HepG2 (cell line): Measurements from ENCODE around the gene ENTPD2. TPM values are rescaled to one million over a fixed set of nuclear protein-coding genes. Genes with fewer than 3 reads are reported as not detected.

Experiments
- ATAC-seq: fragments of 200-7000 bp; cut with Tn5 transposase; 3 replicates; pipeline ENCODE4 v1.9.1; 2020; ENCODE audit warnings: mild to moderate bottlenecking, moderate library complexity
- BruUV-seq: library from RNA; stranded (reverse); fragments of 400-500 nt; replicated peaks from 2 replicates; lab custom pipeline; 2021; lab: Mats Ljungman, UMichigan
- CTCF ChIA-PET: fragments of 300-600 bp; formaldehyde crosslinking; extraction: SDS; loops from one replicate; lab custom pipeline; 2021; ENCODE audit warnings: low total read pairs, inconsistent platforms, low intra/inter-chr PET ratio; lab: Yijun Ruan, JAX
- POLR2A ChIA-PET: fragments of 350-600 bp; sonication (Branson Sonifier 250); formaldehyde crosslinking; loops from one replicate; lab custom pipeline; 2020; ENCODE audit warnings: antibody characterized with exemption, inconsistent platforms; lab: Yijun Ruan, JAX
- DNase-seq: peaks from one replicate; pipeline ENCODE4 v3.0.0-alpha.2; 2015; ENCODE audit warnings: low spot score
- FAIRE-seq: peaks from 3 replicates; lab custom pipeline; 2011; peaks lifted over from hg19 to GRCh38; lab: Jason Lieb, UNC
- H2AFZ ChIP-seq: one replicate; pipeline ENCODE4 v1.6.1; 2011; ENCODE audit warnings: low read length, inconsistent platforms
- H3K27ac ChIP-seq: fragments of 300-600 bp; 3 replicates; pipeline ENCODE4 v1.8.0; 2011; ENCODE audit warnings: mixed run types, mild to moderate bottlenecking, mixed read lengths, low read length, inconsistent platforms; ENCODE audit not compliant: insufficient read depth; ENCODE audit errors: extremely low read length
- H3K27me3 ChIP-seq, 2 experiments: fragments of 200-600 bp in 1 of 2; 2 replicates in 1 of 2; 3 replicates in 1 of 2; pipeline versions ENCODE4 v1.6.0 to v1.8.0; 2011; ENCODE audit warnings: low read length in 2 of 2, mild to moderate bottlenecking in 2 of 2, moderate library complexity in 2 of 2, inconsistent platforms in 1 of 2; ENCODE audit not compliant: insufficient read depth in 2 of 2, control insufficient read depth in 1 of 2
- H3K36me3 ChIP-seq, 2 experiments: fragments of 200-600 bp in 1 of 2; replicated peaks in 1 of 2; 2 replicates in 1 of 2; 3 replicates in 1 of 2; pipeline versions ENCODE4 v1.5.1 to v1.8.0; 2011; ENCODE audit warnings: low read length in 2 of 2, inconsistent platforms in 1 of 2; ENCODE audit not compliant: insufficient read depth in 2 of 2, control insufficient read depth in 1 of 2
- H3K4me1 ChIP-seq: 2 replicates; pipeline ENCODE4 v1.5.1; 2012; ENCODE audit warnings: low read length, inconsistent platforms; ENCODE audit not compliant: insufficient read depth
- H3K4me2 ChIP-seq: 2 replicates; pipeline ENCODE4 v1.6.0; 2011; ENCODE audit warnings: low read depth, low read length, inconsistent platforms
- H3K4me3 ChIP-seq, 3 experiments: fragments of 200-600 bp in 1 of 3; sonication (generic), shearing (Covaris generic) in 1 of 3; replicated peaks in 1 of 3; 2 replicates each; pipeline ENCODE4 v1.5.1; 2011 to 2016; ENCODE audit warnings: low read length in 3 of 3, inconsistent platforms in 2 of 3, low read depth in 2 of 3, mild to moderate bottlenecking in 2 of 3, control low read depth in 1 of 3, mixed read lengths in 1 of 3; ENCODE audit not compliant: insufficient read depth in 1 of 3
- H3K79me2 ChIP-seq: one replicate; pipeline ENCODE4 v1.6.1; 2011; ENCODE audit warnings: low read length, inconsistent platforms; ENCODE audit not compliant: insufficient read depth
- H3K9ac ChIP-seq: 2 replicates; pipeline ENCODE4 v1.6.0; 2011; ENCODE audit warnings: mild to moderate bottlenecking, low read depth, low read length, inconsistent platforms; ENCODE audit not compliant: insufficient read depth
- H3K9me3 ChIP-seq: 2 replicates; pipeline ENCODE4 v1.5.1; 2012; ENCODE audit warnings: mild to moderate bottlenecking, low read length
- H4K20me1 ChIP-seq: 2 replicates; pipeline ENCODE4 v1.6.0; 2011; ENCODE audit warnings: inconsistent platforms, mild to moderate bottlenecking, low read length, moderate library complexity; ENCODE audit not compliant: insufficient read depth
- IRF2 ChIP-seq: IDR thresholded peaks from 2 replicates; pipeline ENCODE4 v1.6.1; 2018; ENCODE audit warnings: missing genetic modification reagents, missing compliant biosample characterization
- KDM5B ChIP-seq: sonication (generic); formaldehyde crosslinking; IDR thresholded peaks from 2 replicates; pipeline ENCODE4 v1.4.0; 2020; ENCODE audit warnings: missing genetic modification reagents, mild to moderate bottlenecking, borderline replicate concordance
- LCORL ChIP-seq, 2 experiments: fragments of 450-650 bp in 1 of 2; sonication (generic) in 1 of 2; formaldehyde crosslinking in 1 of 2; IDR thresholded peaks; 2 replicates each; pipeline versions ENCODE4 v1.5.0 to v1.6.1; 2017 to 2020; ENCODE audit warnings: antibody characterized with exemption in 1 of 2, missing genetic modification reagents in 1 of 2
- MAZ ChIP-seq, 2 experiments: sonication (generic) in 1 of 2; formaldehyde crosslinking in 1 of 2; IDR thresholded peaks; 2 replicates each; pipeline versions ENCODE4 v1.5.0 to v1.6.1; 2012 to 2020; ENCODE audit warnings: low read depth in 2 of 2, mild to moderate bottlenecking in 2 of 2, borderline replicate concordance in 1 of 2, improper control_type of control experiment in 1 of 2, low read length in 1 of 2, missing genetic modification reagents in 1 of 2, moderate library complexity in 1 of 2
- MYC ChIP-seq: sonication (generic); formaldehyde crosslinking; IDR thresholded peaks from 2 replicates; pipeline ENCODE4 v1.9.0; 2021; ENCODE audit warnings: missing genetic modification reagents, borderline replicate concordance
- ZFP1 ChIP-seq: IDR thresholded peaks from 2 replicates; pipeline ENCODE4 v1.6.1; 2016
- ZNF10 ChIP-seq: sonication (generic); formaldehyde crosslinking; IDR thresholded peaks from 2 replicates; pipeline ENCODE4 v1.4.0; 2020; ENCODE audit warnings: mild to moderate bottlenecking, low read depth, missing genetic modification reagents, borderline replicate concordance
- ZNF225 ChIP-seq: sonication (generic); formaldehyde crosslinking; IDR thresholded peaks from 2 replicates; pipeline ENCODE4 v1.4.0; 2020; ENCODE audit warnings: mild to moderate bottlenecking, missing genetic modification reagents
- WGBS: methylation state at CpG from one replicate; pipeline ENCODE4 v1.1.6; 2017; ENCODE audit warnings: low lambda C conversion rate; 5-methylcytosine and 5-hydroxymethylcytosine counted together
- in situ Hi-C: cut with HindIII; loops from 2 replicates; pipeline ENCODE4 v1.10.0; 2017; ENCODE audit warnings: low pct_unique_long_range_greater_than_20kb; ENCODE audit not compliant: extremely low pct_ligation_motif_present
- intact Hi-C: fragments of 100-400 bp; cut with micrococcal nuclease; formaldehyde crosslinking; loops from one replicate; pipeline ENCODE4 v1.10.0; 2022; ENCODE audit not compliant: unreplicated experiment
- polyA plus RNA-seq, 8 experiments: library from polyadenylated mRNA; depleted of rRNA in 3 of 8; stranded (reverse) in 7 of 8; unstranded in 1 of 8; fragments of >200 nt; fragmentation: Illumina TruSeq in 4 of 8; extraction: Trizol in 4 of 8; gene quantifications; 2 replicates each; pipeline versions ENCODE4 v1.2.1 to v1.2.3, GENCODE V29; 2011 to 2016; ENCODE audit warnings: low read depth in 4 of 8, missing spikeins in 1 of 8, mixed read lengths in 1 of 8; ENCODE audit not compliant: insufficient read depth in 1 of 8
- total RNA-seq, 5 experiments: library from RNA; depleted of rRNA; stranded (reverse); fragments of >200 nt; fragmentation: Illumina TruSeq; extraction: Trizol; gene quantifications; 2 replicates each; pipeline ENCODE4 v1.2.3, GENCODE V29; 2016; ENCODE audit warnings: low read depth in 1 of 5
- TF ChIP-seq, protein P1 (sequence below): sonication (generic); formaldehyde crosslinking; IDR thresholded peaks from 2 replicates; pipeline ENCODE4 v1.4.0; 2020; ENCODE audit warnings: missing genetic modification reagents, borderline replicate concordance
- TF ChIP-seq, protein P2 (sequence below): sonication (generic); formaldehyde crosslinking; IDR thresholded peaks from 2 replicates; pipeline ENCODE4 v1.4.0; 2020; ENCODE audit warnings: missing genetic modification reagents
- TF ChIP-seq, protein P3 (sequence below): sonication (generic); formaldehyde crosslinking; IDR thresholded peaks from 2 replicates; pipeline ENCODE4 v1.4.0; 2020; ENCODE audit warnings: low read depth, mild to moderate bottlenecking, missing genetic modification reagents

The ENTPD2 gene
- total and polyA plus RNA-seq, 2 of the 13 experiments (the other 11 are each of a cell fraction or from before 2014, with no cell fraction given) = 0.95 to 3.2 TPM

GRCh38 chr9:137035507-137035834, 18.4 kb downstream of the ENTPD2 start (continued):
- 0 out of 2 replicates have a peak, but pooled peaks have one; percentile 24 for TF ChIP-seq ZNF10 (CRISPR knock-in tag)
- TF ChIP-seq, all 625 proteins: peak for 13

DNA sequence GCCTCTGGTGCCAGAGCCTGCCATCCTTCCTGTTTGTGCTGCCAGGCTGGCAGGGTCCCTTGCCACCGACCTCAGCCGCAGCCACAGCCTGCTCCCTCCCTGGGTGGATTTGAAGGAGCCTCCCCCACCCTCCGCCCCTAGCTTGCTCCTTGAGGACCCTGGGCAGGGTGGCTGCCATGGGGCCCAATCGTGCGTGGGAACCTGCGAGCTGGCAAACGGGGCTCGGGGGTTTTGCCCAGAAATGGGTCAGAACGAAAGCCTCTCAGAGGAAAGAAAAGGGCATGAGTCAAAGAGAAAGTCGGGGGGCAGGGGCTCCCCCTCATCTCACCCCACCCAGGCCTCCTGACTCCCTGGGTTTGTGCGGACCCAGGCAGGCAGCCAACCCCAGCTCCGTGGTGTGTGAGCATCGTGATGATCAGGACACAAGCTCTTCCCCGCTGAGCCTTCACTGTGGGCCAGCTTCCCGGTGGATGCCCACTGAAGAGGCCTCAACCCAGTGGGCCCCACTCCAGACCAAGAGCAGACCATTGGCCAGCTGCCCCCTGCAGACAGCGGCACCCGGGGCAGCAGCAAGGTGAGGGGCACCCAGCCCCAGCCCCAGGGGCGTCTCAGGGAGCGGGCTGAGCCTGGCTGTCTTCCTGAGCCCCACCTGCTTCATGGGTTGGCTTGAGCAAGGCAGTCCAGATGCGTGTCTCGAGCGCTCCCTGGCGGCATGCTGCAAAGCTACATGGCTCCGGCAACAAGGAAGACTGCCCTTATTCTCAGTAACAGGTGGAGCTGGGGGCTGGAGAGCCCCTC, 19.0 kb downstream of the ENTPD2 start:
- Histone ChIP-seq H3K4me2 (peak overlapping the region; percentile 44; the same call in 1 of the 2 replicates), H3K9ac (no peak overlapping the region), H2AFZ (no peak overlapping the region), H4K20me1 (no peaks in the 10 kb centered on the region), H3K27ac (no peak overlapping the region), H3K4me1 (peaks cover 50% of the 10 kb centered on the region), H3K4me3 (peak overlapping the region in 1 of 3 experiments; percentile 36; a peak in 1 of 6 replicates), H3K27me3 (peaks cover 0 to 10% of the 10 kb centered on the region in 2 experiments; a peak in 1 of 5 replicates), H3K79me2 (no peaks in the 10 kb centered on the region), H3K36me3 (no peaks in the 10 kb centered on the region), H3K9me3 (no peaks in the 10 kb centered on the region)
- ATAC-seq (peak; percentile 87), FAIRE-seq (peak; percentile 80), DNase-seq (peak; percentile 71)
- BruUV-seq = no TSS peak
- in situ Hi-C loops (loop anchor here (5.0 to 10.0 kb wide), 2 partner anchors 88 to 190 kb away; partner anchors contain the start of genes AJM1, C8G and PHPT1), intact Hi-C loops (loop anchor here (1.0 to 2.0 kb wide), 2 partner anchors 86 to 248 kb away; no protein-coding TSS in a partner anchor)
- ChIA-PET CTCF (interaction anchor here (1.5 to 2.3 kb wide), 3 partner anchors 15 to 247 kb away, joined by 5 to 15 read pairs (median 10); no protein-coding TSS in a partner anchor), POLR2A (interaction anchor here (0.7 to 1.8 kb wide), 9 partner anchors 10 to 247 kb away, joined by 3 to 10 read pairs (median 3); partner anchors contain the start of genes C8G, FBXW5, MAN1B1 and SAPCD2)
- 30% methylated on average over 9 of the region's 24 CpGs for WGBS
- TF ChIP-seq, protein P1, sequence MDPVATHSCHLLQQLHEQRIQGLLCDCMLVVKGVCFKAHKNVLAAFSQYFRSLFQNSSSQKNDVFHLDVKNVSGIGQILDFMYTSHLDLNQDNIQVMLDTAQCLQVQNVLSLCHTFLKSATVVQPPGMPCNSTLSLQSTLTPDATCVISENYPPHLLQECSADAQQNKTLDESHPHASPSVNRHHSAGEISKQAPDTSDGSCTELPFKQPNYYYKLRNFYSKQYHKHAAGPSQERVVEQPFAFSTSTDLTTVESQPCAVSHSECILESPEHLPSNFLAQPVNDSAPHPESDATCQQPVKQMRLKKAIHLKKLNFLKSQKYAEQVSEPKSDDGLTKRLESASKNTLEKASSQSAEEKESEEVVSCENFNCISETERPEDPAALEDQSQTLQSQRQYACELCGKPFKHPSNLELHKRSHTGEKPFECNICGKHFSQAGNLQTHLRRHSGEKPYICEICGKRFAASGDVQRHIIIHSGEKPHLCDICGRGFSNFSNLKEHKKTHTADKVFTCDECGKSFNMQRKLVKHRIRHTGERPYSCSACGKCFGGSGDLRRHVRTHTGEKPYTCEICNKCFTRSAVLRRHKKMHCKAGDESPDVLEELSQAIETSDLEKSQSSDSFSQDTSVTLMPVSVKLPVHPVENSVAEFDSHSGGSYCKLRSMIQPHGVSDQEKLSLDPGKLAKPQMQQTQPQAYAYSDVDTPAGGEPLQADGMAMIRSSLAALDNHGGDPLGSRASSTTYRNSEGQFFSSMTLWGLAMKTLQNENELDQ (CRISPR knock-in tag) = no peak
- no peak for TF ChIP-seq ZFP1 (CRISPR knock-in tag)
- TF ChIP-seq, protein P2, sequence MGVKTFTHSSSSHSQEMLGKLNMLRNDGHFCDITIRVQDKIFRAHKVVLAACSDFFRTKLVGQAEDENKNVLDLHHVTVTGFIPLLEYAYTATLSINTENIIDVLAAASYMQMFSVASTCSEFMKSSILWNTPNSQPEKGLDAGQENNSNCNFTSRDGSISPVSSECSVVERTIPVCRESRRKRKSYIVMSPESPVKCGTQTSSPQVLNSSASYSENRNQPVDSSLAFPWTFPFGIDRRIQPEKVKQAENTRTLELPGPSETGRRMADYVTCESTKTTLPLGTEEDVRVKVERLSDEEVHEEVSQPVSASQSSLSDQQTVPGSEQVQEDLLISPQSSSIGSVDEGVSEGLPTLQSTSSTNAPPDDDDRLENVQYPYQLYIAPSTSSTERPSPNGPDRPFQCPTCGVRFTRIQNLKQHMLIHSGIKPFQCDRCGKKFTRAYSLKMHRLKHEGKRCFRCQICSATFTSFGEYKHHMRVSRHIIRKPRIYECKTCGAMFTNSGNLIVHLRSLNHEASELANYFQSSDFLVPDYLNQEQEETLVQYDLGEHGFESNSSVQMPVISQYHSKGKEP (CRISPR knock-in tag) = no peak
- 0 out of 2 replicates have a peak, but pooled peaks have one; percentile 53 for TF ChIP-seq IRF2 (CRISPR knock-in tag)
- peak; percentile 34; the same call in 1 of the 2 replicates for TF ChIP-seq ZNF225
- no peak for TF ChIP-seq MAZ (IDR thresholded peaks at IDR 0.05; ENCODE audit: borderline replicate concordance, low read depth, low read length)
- peak; percentile 65; the same call in 1 of the 2 replicates for TF ChIP-seq MAZ (CRISPR knock-in tag; IDR thresholded peaks at IDR 0.05; ENCODE audit: low read depth)
- TF ChIP-seq KDM5B (CRISPR knock-in tag) = peak; percentile 53; the same call in 1 of the 2 replicates
- TF ChIP-seq MYC (CRISPR knock-in tag) = peak; percentile 29; the same call in 1 of the 2 replicates
- no peak for TF ChIP-seq LCORL (IDR thresholded peaks at IDR 0.05)
- TF ChIP-seq LCORL (CRISPR knock-in tag; IDR thresholded peaks at IDR 0.05) = 0 out of 2 replicates have a peak, but pooled peaks have one; percentile 45
- TF ChIP-seq, protein P3, sequence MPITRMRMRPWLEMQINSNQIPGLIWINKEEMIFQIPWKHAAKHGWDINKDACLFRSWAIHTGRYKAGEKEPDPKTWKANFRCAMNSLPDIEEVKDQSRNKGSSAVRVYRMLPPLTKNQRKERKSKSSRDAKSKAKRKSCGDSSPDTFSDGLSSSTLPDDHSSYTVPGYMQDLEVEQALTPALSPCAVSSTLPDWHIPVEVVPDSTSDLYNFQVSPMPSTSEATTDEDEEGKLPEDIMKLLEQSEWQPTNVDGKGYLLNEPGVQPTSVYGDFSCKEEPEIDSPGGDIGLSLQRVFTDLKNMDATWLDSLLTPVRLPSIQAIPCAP (CRISPR knock-in tag) = no peak
